Nephron (organoid): ENCODE measurements around the gene ME3.

Source experiments
- H3K27ac Mint-ChIP-seq, 3 experiments: 2 replicates each; pipeline ENCODE4 v1.8.0; 2020; ENCODE audit warnings: mixed read lengths in 3 of 3, mild to moderate bottlenecking in 2 of 3, moderate library complexity in 1 of 3
- H3K27me3 Mint-ChIP-seq: 2 replicates; pipeline ENCODE4 v1.8.0; 2021; ENCODE audit warnings: low read depth, mild to moderate bottlenecking, moderate library complexity, mixed read lengths
- H3K36me3 Mint-ChIP-seq: 2 replicates; pipeline ENCODE4 v1.8.0; 2020; ENCODE audit warnings: low read depth, mixed read lengths
- H3K4me1 Mint-ChIP-seq: 2 replicates; pipeline ENCODE4 v1.8.0; 2020; ENCODE audit warnings: mixed read lengths
- H3K4me3 Mint-ChIP-seq, 3 experiments: 2 replicates each; pipeline ENCODE4 v1.8.0; 2020; ENCODE audit warnings: mild to moderate bottlenecking in 3 of 3, mixed read lengths in 3 of 3, moderate library complexity in 2 of 3
- H3K9me3 Mint-ChIP-seq: 2 replicates; pipeline ENCODE4 v1.8.0; 2020; ENCODE audit warnings: mixed read lengths
- CTCF ChIP-seq, 3 experiments: fragments of 200-600 bp; sonication (generic); IDR thresholded peaks; one replicate each; pipeline ENCODE4 v1.5.0; 2021; ENCODE audit warnings: antibody characterized with exemption in 3 of 3; ENCODE audit not compliant: unreplicated experiment in 3 of 3

Gene ME3

GRCh38 chr11:86698639-86699038 lies 26.2 kb upstream of the ME3 start:
- Mint-ChIP-seq H3K4me1 (peaks cover 22% of the 10 kb centered on the region), H3K27ac (no peak overlapping the region), H3K4me3 (no peak overlapping the region), H3K36me3 (no peaks in the 10 kb centered on the region), H3K9me3 (no peaks in the 10 kb centered on the region), H3K27me3 (peaks cover 3% of the 10 kb centered on the region)
- no peak for TF ChIP-seq CTCF (IDR thresholded peaks at IDR 0.05; ENCODE audit: unreplicated experiment in 3 of 3)

DNA sequence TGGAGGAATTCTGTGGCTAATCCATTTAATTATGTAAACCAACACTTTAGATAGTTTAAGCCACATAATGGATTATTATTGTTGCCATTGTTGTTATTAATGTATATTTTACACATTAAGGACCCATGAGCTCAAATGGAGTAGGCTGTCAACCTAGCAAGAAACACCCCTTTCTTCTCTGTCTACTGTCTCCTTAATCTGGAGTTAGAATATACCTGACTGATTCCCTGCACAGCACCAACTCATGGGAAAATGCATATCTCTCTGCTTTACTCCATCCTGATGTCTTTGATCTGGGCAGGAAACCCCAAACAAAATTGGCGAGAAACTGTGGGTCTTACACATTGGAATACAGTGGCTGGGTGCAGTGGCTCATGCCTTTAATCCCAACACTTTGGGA lies 24.0 kb upstream of the ME3 start:
- Mint-ChIP-seq H3K27me3 (no peaks in the 10 kb centered on the region), H3K9me3 (no peaks in the 10 kb centered on the region), H3K4me1 (peaks cover 18% of the 10 kb centered on the region), H3K36me3 (no peaks in the 10 kb centered on the region), H3K27ac (no peak overlapping the region), H3K4me3 (no peak overlapping the region)
- TF ChIP-seq CTCF (IDR thresholded peaks at IDR 0.05; ENCODE audit: unreplicated experiment in 3 of 3): no peak

DNA sequence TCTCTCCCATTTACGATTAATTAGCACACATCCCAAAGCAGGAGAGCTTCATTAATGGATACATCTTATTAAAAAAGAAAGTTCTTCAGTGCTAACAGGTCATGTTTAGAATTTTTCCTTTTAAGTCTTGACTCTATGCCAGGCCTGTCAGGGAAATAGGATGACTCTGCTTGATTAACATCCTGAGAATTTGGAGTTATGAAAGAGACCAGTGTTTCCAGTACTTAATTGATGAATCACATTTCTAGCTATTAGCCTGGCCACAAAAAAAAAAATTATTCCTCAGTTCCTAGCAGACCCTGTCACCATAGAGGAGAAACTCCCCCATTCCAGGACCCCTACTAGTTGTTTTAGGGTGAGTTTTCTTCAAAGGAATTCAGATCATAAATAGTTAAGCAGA lies 23.6 kb upstream of the ME3 start:
- Mint-ChIP-seq H3K4me3 (no peak overlapping the region), H3K4me1 (peaks cover 18% of the 10 kb centered on the region)
- TF ChIP-seq CTCF (IDR thresholded peaks at IDR 0.05; ENCODE audit: unreplicated experiment in 3 of 3): no peak

DNA sequence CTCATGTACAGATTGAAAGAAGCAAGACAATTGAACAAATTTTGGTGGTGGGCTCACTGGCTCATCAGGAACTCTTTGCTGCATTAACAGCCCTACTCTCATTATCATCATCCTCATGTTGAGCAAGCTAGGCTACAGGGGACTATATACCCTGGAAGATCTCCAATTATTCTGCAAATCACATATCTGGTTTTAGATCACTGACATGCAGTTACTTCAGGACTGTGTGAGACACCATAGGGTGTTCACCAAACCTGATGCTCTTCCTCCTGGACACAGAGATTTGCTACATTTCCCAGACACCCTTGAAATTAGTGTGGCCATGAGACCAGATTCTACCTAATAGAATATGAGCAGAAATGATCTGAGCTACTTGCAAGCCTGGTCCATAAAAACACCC lies 23.0 kb upstream of the ME3 start:
- H3K4me1 Mint-ChIP-seq: peaks cover 18% of the 10 kb centered on the region
- H3K27me3 Mint-ChIP-seq: no peaks in the 10 kb centered on the region
- H3K36me3 Mint-ChIP-seq: no peaks in the 10 kb centered on the region
- no peak overlapping the region for H3K4me3 Mint-ChIP-seq
- no peaks in the 10 kb centered on the region for H3K9me3 Mint-ChIP-seq
- peak overlapping the region in 1 of 3 experiments; percentile 24 for H3K27ac Mint-ChIP-seq
- no peak for TF ChIP-seq CTCF (IDR thresholded peaks at IDR 0.05; ENCODE audit: unreplicated experiment in 3 of 3)

More for the DNA sequence above, 23.6 kb upstream of the ME3 start:
- H3K9me3 Mint-ChIP-seq: no peaks in the 10 kb centered on the region
- no peaks in the 10 kb centered on the region for H3K36me3 Mint-ChIP-seq
- no peaks in the 10 kb centered on the region for H3K27me3 Mint-ChIP-seq
- H3K27ac Mint-ChIP-seq: peak overlapping the region in 1 of 3 experiments; percentile 24

- TF ChIP-seq CTCF (IDR thresholded peaks at IDR 0.05; ENCODE audit: unreplicated experiment in 3 of 3): no peak
- H3K27me3 Mint-ChIP-seq: no peaks in the 10 kb centered on the region
- peaks cover 18% of the 10 kb centered on the region for H3K4me1 Mint-ChIP-seq
- H3K9me3 Mint-ChIP-seq: no peaks in the 10 kb centered on the region
- no peaks in the 10 kb centered on the region for H3K36me3 Mint-ChIP-seq
- H3K4me3 Mint-ChIP-seq: no peak overlapping the region
- H3K27ac Mint-ChIP-seq: peak overlapping the region in 1 of 3 experiments; percentile 33
These were observed 21.1 kb upstream of the ME3 start for GRCh38 chr11:86693518-86693917.

DNA sequence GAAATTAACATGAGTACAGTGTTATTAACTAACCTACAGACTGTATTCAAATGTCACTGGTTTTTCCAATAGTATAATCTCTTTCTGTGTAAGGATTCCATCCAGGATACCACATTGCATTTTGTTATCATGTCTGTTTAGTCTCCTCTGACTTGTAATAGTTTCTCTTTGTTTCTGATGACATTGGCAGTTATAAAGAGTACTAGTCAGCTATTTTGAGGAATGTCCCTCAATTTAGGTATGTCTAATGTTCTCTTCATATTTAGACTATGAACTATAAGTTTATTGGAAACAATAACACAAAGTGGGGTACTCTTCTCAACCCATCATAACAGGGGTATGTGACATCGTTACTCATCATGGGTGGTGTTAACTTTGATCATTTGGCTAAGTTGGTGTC lies 20.3 kb upstream of the ME3 start:
- no peaks in the 10 kb centered on the region for H3K27me3 Mint-ChIP-seq
- no peaks in the 10 kb centered on the region for H3K9me3 Mint-ChIP-seq
- TF ChIP-seq CTCF (IDR thresholded peaks at IDR 0.05; ENCODE audit: unreplicated experiment in 3 of 3): no peak
- H3K4me1 Mint-ChIP-seq: peaks cover 18% of the 10 kb centered on the region
- no peaks in the 10 kb centered on the region for H3K36me3 Mint-ChIP-seq
- no peak overlapping the region for H3K27ac Mint-ChIP-seq
- no peak overlapping the region for H3K4me3 Mint-ChIP-seq
